Ovary (tissue), 9 donors: ENCODE data around the gene RNFT2. TPM values are rescaled to one million over a fixed set of nuclear protein-coding genes. Genes with fewer than 3 reads are reported as not detected.

Experiments used
- DNase-seq, 5 donors: peaks; one replicate each; pipeline ENCODE4 v3.0.0-alpha.2; 2019 to 2020
- H3K27ac ChIP-seq, 2 donors: fragments of 200-600 bp; one replicate each; pipeline versions ENCODE4 v1.5.1 to v1.8.0; 2019 to 2022
- H3K27me3 ChIP-seq: fragments of 200-600 bp; one replicate; pipeline ENCODE4 v1.8.0; 2022
- H3K36me3 ChIP-seq: fragments of 200-600 bp; sonication (generic); one replicate; pipeline ENCODE4 v1.5.1; 2019
- H3K4me1 ChIP-seq: one replicate; pipeline ENCODE4 v1.8.1; 2013; ENCODE audit warnings: mild to moderate bottlenecking, moderate library complexity; ENCODE audit not compliant: insufficient read depth
- H3K4me3 ChIP-seq: fragments of 200-600 bp; sonication (generic); one replicate; pipeline ENCODE4 v1.5.1; 2017
- H3K9me3 ChIP-seq, 2 donors: fragments of 200-600 bp in 1 of 2; sonication (generic) in 1 of 2; one replicate each; pipeline versions ENCODE4 v1.5.1 to v1.8.1; 2013 to 2019; ENCODE audit warnings: mild to moderate bottlenecking in 1 of 2, moderate library complexity in 1 of 2
- CTCF ChIP-seq, 3 donors: fragments of 450-650 bp in 2 of 3; fragments of 200-600 bp in 1 of 3; IDR thresholded peaks; one replicate each; pipeline versions ENCODE4 v1.5.1 to v1.8.0; 2016 to 2022; ENCODE audit warnings: antibody characterized with exemption in 3 of 3, mild to moderate bottlenecking in 1 of 3
- EP300 ChIP-seq: sonication (generic); formaldehyde crosslinking; IDR thresholded peaks from one replicate; pipeline ENCODE4 v1.6.1; 2017; ENCODE audit warnings: antibody characterized with exemption
- POLR2A ChIP-seq: fragments of 450-650 bp; IDR thresholded peaks from one replicate; pipeline ENCODE4 v1.6.1; 2017; ENCODE audit warnings: antibody characterized with exemption, mild to moderate bottlenecking, moderate library complexity
- WGBS, 3 donors: extraction: QIAGEN DNeasy Blood & Tissue Kit in 1 of 3; methylation state at CpG; one replicate each; pipeline versions ENCODE4 v1.1.5 to v1.1.7; 2013 to 2017; 5-methylcytosine and 5-hydroxymethylcytosine counted together
- intact Hi-C, 4 donors: fragments of 100-400 bp; cut with DNase I; formaldehyde crosslinking; loops; one replicate each; pipeline versions ENCODE4 v1.11.0 to v1.15.1; 2022 to 2023
- polyA plus RNA-seq, 2 donors: library from polyadenylated mRNA; stranded (reverse); fragments of 200-250 nt in 1 of 2; fragments of 350-450 nt in 1 of 2; fragmentation: Illumina TruSeq in 1 of 2; extraction: RNeasy Lipid Tissue Mini Kit (QIAGEN cat#74804) in 1 of 2; gene quantifications; one replicate each; pipeline ENCODE4 v1.2.3, GENCODE V29; 2013 to 2014
- total RNA-seq, 7 donors: library from RNA; depleted of rRNA in 2 of 7; stranded (reverse); fragments of >200 nt in 2 of 7; fragmentation: NEBNext Ultra II Directional in 3 of 7; extraction: Animal tissue kit (Norgen Biotek cat#: 25700) in 3 of 7; gene quantifications; one replicate each; pipeline versions ENCODE4 v1.1.0 to v1.2.4, GENCODE V29; 2016 to 2023
- donor health status: DM: no; HTN: no; CAD: no; lungs with moderate emphysema.
- donor health status: DM: no; HTN: no; CAD: no.
- donor health status: Bipolar disorder and iron deficiency.
- donor health status: DM: yes; HTN: yes; CAD: no.
- donor health status: DM: no; HTN: no; CAD: no.
- donor health status: DM: yes; HTN: yes; CAD: no.

The RNFT2 gene
- total and polyA plus RNA-seq, 9 donors = 0.72 to 4.3 (median 2.4) TPM

- H3K4me3 ChIP-seq = no peak overlapping the region
- intact Hi-C loops = no loop called here
- H3K27me3 ChIP-seq = no peaks in the 10 kb centered on the region
- peaks cover 2% of the 10 kb centered on the region for H3K4me1 ChIP-seq
- no peaks in the 10 kb centered on the region for H3K36me3 ChIP-seq
- H3K27ac ChIP-seq = no peak overlapping the region
- 73 to 80% (median 75%) methylated on average over 3 of the region's 3 CpGs for WGBS, 3 donors
- no peak for DNase-seq
- H3K9me3 ChIP-seq = no peaks in the 10 kb centered on the region
- TF ChIP-seq EP300 (no peak), POLR2A (no peak)
These were observed 42.7 kb upstream of the RNFT2 start for GRCh38 chr12:116695464-116695725.

- intact Hi-C loops = no loop called here
- Histone ChIP-seq H3K9me3 (no peaks in the 10 kb centered on the region), H3K36me3 (no peaks in the 10 kb centered on the region), H3K27ac (no peak overlapping the region), H3K4me1 (peaks cover 2% of the 10 kb centered on the region), H3K4me3 (no peak overlapping the region), H3K27me3 (no peaks in the 10 kb centered on the region)
- no peak for DNase-seq
- WGBS, 3 donors = 72 to 79% (median 75%) methylated on average over 7 of the region's 7 CpGs
- TF ChIP-seq CTCF (IDR thresholded peaks at IDR 0.05) = no peak
- TF ChIP-seq EP300 = no peak
- no peak for TF ChIP-seq POLR2A
These were observed 40.8 kb upstream of the RNFT2 start for GRCh38 chr12:116697305-116697704.

- Histone ChIP-seq H3K9me3 (no peaks in the 10 kb centered on the region), H3K36me3 (no peaks in the 10 kb centered on the region), H3K27ac (no peak overlapping the region), H3K4me3 (no peak overlapping the region), H3K27me3 (no peaks in the 10 kb centered on the region), H3K4me1 (peaks cover 2% of the 10 kb centered on the region)
- intact Hi-C loops = no loop called here
- WGBS, 3 donors = 36 to 71% (median 46%) methylated on average over 11 of the region's 11 CpGs
- DNase-seq = no peak
- TF ChIP-seq POLR2A (no peak), EP300 (no peak), CTCF (IDR thresholded peaks at IDR 0.05) (no peak)
These were observed 40.4 kb upstream of the RNFT2 start for GRCh38 chr12:116697716-116698115.

GRCh38 chr12:116698116-116698515 lies 40.0 kb upstream of the RNFT2 start:
- intact Hi-C loops = no loop called here
- Histone ChIP-seq H3K4me1 (peaks cover 2% of the 10 kb centered on the region), H3K27me3 (no peaks in the 10 kb centered on the region), H3K9me3 (no peaks in the 10 kb centered on the region), H3K27ac (no peak overlapping the region), H3K36me3 (no peaks in the 10 kb centered on the region), H3K4me3 (no peak overlapping the region)
- no peak for TF ChIP-seq CTCF (IDR thresholded peaks at IDR 0.05)
- TF ChIP-seq POLR2A = no peak
- no peak for TF ChIP-seq EP300
- WGBS, 3 donors = 70 to 87% (median 79%) methylated on average over 8 of the region's 8 CpGs
- no peak for DNase-seq

- no peak overlapping the region for H3K27ac ChIP-seq
- H3K27me3 ChIP-seq = no peaks in the 10 kb centered on the region
- no peak overlapping the region for H3K4me3 ChIP-seq
- DNase-seq = no peak
- WGBS, 3 donors = 41 to 55% (median 48%) methylated on average over 2 of the region's 2 CpGs
- intact Hi-C loops = no loop called here
- no peaks in the 10 kb centered on the region for H3K36me3 ChIP-seq
- H3K9me3 ChIP-seq = no peaks in the 10 kb centered on the region
- H3K4me1 ChIP-seq = peaks cover 3% of the 10 kb centered on the region
- no peak for TF ChIP-seq EP300
- no peak for TF ChIP-seq CTCF (IDR thresholded peaks at IDR 0.05)
- no peak for TF ChIP-seq POLR2A
These were observed 39.5 kb upstream of the RNFT2 start for GRCh38 chr12:116698554-116699075.
